Peyer's patch (tissue), 4 donors: ENCODE measurements around the gene CASR. TPM values are rescaled to one million over a fixed set of nuclear protein-coding genes. Genes with fewer than 3 reads are reported as not detected.

Source experiments
- DNase-seq, 3 donors: peaks; one replicate each; pipeline ENCODE4 v3.0.0-alpha.2; 2017 to 2019
- H3K27ac ChIP-seq, 4 donors: fragments of 200-600 bp; sonication (generic); one replicate each; pipeline ENCODE4 v1.5.1; 2016 to 2019
- H3K27me3 ChIP-seq, 2 donors: fragments of 200-600 bp; sonication (generic); one replicate each; pipeline ENCODE4 v1.5.1; 2019
- H3K36me3 ChIP-seq, 3 donors: fragments of 200-600 bp; sonication (generic); one replicate each; pipeline ENCODE4 v1.5.1; 2016 to 2019
- H3K4me1 ChIP-seq, 4 donors: fragments of 200-600 bp; sonication (generic); one replicate each; pipeline ENCODE4 v1.5.1; 2016 to 2019
- H3K4me3 ChIP-seq, 4 donors: fragments of 200-600 bp; sonication (generic); 1 replicate in 3 of 4; 2 replicates in 1 of 4; pipeline ENCODE4 v1.5.1; 2016 to 2019; ENCODE audit warnings: mild to moderate bottlenecking in 1 of 4
- H3K9me3 ChIP-seq, 4 donors: fragments of 200-600 bp; sonication (generic); one replicate each; pipeline ENCODE4 v1.5.1; 2016 to 2019; ENCODE audit warnings: mild to moderate bottlenecking in 1 of 4
- CTCF ChIP-seq, 6 experiments: fragments of 450-650 bp in 4 of 6; fragments of 200-600 bp in 2 of 6; sonication (generic) in 1 of 6; IDR thresholded peaks; one replicate each; pipeline ENCODE4 v1.5.1; 2017 to 2019; ENCODE audit warnings: antibody characterized with exemption in 6 of 6, mild to moderate bottlenecking in 3 of 6, moderate library complexity in 1 of 6
- POLR2A ChIP-seq, 2 donors: fragments of 450-650 bp; IDR thresholded peaks; one replicate each; pipeline ENCODE4 v1.5.1; 2017; ENCODE audit warnings: antibody characterized with exemption in 2 of 2, mild to moderate bottlenecking in 2 of 2, moderate library complexity in 2 of 2
- total RNA-seq, 4 donors: library from RNA; depleted of rRNA; stranded (reverse); fragments of >200 nt; gene quantifications; one replicate each; pipeline ENCODE4 v1.1.0, GENCODE V29; 2016

Gene CASR
- total RNA-seq, 4 donors from 2014 or later, result 0.28 to 1.7 (median 1.1) TPM; not detected in 1

GRCh38 chr3:122295266-122296062 is 112.0 kb downstream of the CASR start:
- Histone ChIP-seq H3K4me1 (no peaks in the 10 kb centered on the region), H3K9me3 (no peaks in the 10 kb centered on the region), H3K4me3 (no peak overlapping the region), H3K27me3 (no peaks in the 10 kb centered on the region), H3K36me3 (no peaks in the 10 kb centered on the region), H3K27ac (no peak overlapping the region)
- TF ChIP-seq CTCF (IDR thresholded peaks at IDR 0.05) (no peak), POLR2A (IDR thresholded peaks at IDR 0.05) (no peak)
- no peak for DNase-seq

GRCh38 chr3:122298239-122298638 is 114.8 kb downstream of the CASR start:
- Histone ChIP-seq H3K36me3 (no peaks in the 10 kb centered on the region), H3K4me3 (no peak overlapping the region), H3K27ac (no peak overlapping the region), H3K27me3 (no peaks in the 10 kb centered on the region), H3K9me3 (no peaks in the 10 kb centered on the region), H3K4me1 (no peaks in the 10 kb centered on the region)
- TF ChIP-seq POLR2A (IDR thresholded peaks at IDR 0.05) (no peak), CTCF (IDR thresholded peaks at IDR 0.05) (no peak)
- no peak for DNase-seq

- DNase-seq, result no peak
- Histone ChIP-seq H3K4me3 (no peak overlapping the region), H3K27ac (no peak overlapping the region), H3K9me3 (no peaks in the 10 kb centered on the region), H3K27me3 (no peaks in the 10 kb centered on the region), H3K36me3 (no peaks in the 10 kb centered on the region), H3K4me1 (no peaks in the 10 kb centered on the region)
- TF ChIP-seq POLR2A (IDR thresholded peaks at IDR 0.05), result no peak
- TF ChIP-seq CTCF (IDR thresholded peaks at IDR 0.05), result no peak
These were observed 115.7 kb downstream of the CASR start for GRCh38 chr3:122299215-122299614.

- Histone ChIP-seq H3K4me1 (no peaks in the 10 kb centered on the region), H3K9me3 (no peaks in the 10 kb centered on the region), H3K27me3 (no peaks in the 10 kb centered on the region), H3K4me3 (no peak overlapping the region), H3K36me3 (no peaks in the 10 kb centered on the region), H3K27ac (no peak overlapping the region)
- DNase-seq, result peak in 1 of 3 donors; percentile 54
- TF ChIP-seq CTCF (IDR thresholded peaks at IDR 0.05) (peak in 5 of 6 experiments; percentile 18 to 73 (median 63)), POLR2A (IDR thresholded peaks at IDR 0.05) (no peak)
These were observed 116.5 kb downstream of the CASR start for GRCh38 chr3:122299872-122300460.

- Histone ChIP-seq H3K4me1 (peaks cover 0 to 10% (median 1%) of the 10 kb centered on the region in 4 donors), H3K36me3 (no peaks in the 10 kb centered on the region), H3K27ac (no peak overlapping the region)
These were observed 117.6 kb downstream of the CASR start for GRCh38 chr3:122301063-122301462.

More at GRCh38 chr3:122301063-122301462, 117.6 kb downstream of the CASR start:
- TF ChIP-seq CTCF (IDR thresholded peaks at IDR 0.05) (no peak), POLR2A (IDR thresholded peaks at IDR 0.05) (no peak)
- DNase-seq, result no peak
- Histone ChIP-seq H3K9me3 (no peaks in the 10 kb centered on the region), H3K4me3 (no peak overlapping the region), H3K27me3 (no peaks in the 10 kb centered on the region)
